Measurements from ENCODE around the gene HMX3. TPM values are rescaled to one million over a fixed set of nuclear protein-coding genes. Genes with fewer than 3 reads are reported as not detected.
"Not testable (repeated sequence)": the region's sequence is repeated elsewhere in the genome, so short reads cannot be mapped to it uniquely, and the experiment has no call there.

The HMX3 gene
- total RNA-seq, 2 donors from 2014 or later, result 0.36 to 1.2 TPM

DNA sequence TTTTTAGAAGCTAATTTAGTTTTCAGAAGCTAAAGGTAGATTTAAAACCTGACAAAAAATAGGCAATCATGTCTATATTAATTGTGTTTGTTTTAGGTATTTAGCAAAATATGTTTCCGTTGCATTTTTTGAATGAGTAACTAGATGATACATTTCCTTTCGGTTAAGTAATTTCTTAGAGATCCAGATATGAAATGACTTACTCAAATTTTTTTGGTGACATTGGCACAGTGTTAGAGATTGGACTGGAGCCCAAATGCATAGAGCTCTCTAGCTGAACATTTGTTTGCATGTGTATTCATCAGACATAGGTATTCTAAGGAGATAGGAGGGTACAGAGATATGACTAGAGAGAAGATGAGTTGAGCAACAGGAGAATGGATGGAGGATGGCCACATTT, 20.3 kb downstream of the HMX3 start:
- DNase-seq (no peak), ATAC-seq (no peak)
- intact Hi-C loops (cut with DNase I, micrococcal nuclease), result no loop called here

DNA sequence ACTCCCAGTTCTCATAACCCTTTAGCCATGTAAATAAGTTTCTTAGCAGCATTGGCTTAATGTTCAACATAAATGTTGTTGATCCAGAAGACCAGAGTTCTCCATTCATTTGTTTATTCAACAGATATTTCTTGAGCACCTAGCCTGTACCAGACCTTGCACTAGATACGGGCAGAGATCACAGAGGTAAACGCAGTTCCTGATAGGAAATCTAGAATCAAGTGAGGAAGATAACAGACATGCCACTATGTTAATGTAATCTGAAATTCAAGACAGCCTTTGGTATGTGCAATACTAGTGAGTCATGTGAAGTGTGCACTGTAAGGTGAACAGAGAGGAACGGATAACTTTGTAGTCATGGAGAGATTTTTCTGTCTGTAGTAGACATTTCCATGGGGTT, 21.4 kb downstream of the HMX3 start:
- intact Hi-C loops (cut with DNase I, micrococcal nuclease), result no loop called here
- DNase-seq (no peak), ATAC-seq (no peak)

DNA sequence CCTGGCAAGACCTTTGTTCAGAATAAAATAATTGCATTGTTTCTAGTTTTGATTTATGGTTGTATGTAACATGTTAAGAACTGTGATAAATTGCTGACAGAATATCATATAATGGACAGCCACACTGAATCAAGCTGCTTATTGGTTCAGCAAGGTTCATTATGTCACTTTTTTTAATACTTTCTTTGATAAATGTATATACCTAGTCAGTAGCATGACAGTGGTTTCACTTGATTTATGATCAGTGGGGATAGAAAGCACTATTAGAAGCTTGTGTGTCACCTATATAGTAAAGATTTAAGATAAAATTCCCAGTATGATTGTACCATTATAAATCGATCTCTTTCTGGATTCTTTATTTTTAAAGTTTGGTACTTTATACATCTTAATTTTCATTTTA, 22.9 kb downstream of the HMX3 start:
- DNase-seq, result no peak
- ATAC-seq, result no peak
- intact Hi-C loops (cut with DNase I, micrococcal nuclease), result no loop called here

DNA sequence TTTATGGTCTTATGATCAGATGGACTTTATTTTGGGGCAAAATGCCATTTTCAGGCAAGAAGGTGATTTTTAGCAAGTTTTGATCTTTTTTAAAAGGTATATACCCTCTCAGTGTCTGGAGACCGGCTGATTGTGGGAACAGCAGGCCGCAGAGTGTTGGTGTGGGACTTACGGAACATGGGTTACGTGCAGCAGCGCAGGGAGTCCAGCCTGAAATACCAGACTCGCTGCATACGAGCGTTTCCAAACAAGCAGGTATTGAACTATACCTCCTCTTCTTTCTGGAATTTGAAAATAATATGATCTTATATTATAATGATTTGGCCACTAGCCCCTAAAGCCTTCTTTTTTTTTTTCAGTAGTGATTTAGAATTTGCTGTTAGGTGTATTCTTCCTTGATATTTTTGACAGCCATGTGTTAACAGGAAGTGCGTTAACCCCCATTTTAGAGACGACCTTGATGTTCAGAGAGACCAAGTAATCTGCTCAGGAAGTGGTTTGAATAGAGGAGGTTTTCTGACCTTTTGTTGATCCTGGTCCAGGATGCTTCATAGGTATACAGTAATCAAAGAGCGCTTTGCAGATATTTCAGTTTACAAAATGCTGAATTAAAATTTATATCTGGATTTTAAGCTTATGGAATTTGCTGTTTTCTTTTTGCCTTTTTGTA, 24.7 kb downstream of the HMX3 start:
- DNase-seq (no peak), ATAC-seq (no peak)

DNA sequence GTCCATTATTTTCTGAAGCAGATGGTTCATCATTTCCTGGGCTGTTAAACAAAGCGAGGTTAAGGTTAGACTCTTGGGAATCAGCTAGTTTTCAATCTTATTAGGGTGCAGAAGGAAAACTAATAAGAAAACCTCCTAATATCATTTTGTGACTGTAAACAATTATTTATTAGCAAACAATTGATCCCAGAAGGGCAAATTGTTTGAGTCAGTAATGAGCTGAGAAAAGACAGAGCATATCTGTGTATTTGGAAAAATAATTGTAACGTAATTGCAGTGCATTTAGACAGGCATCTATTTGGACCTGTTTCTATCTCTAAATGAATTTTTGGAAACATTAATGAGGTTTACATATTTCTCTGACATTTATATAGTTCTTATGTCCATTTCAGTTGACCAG, 28.5 kb downstream of the HMX3 start:
- no peak for DNase-seq
- intact Hi-C loops (cut with DNase I, micrococcal nuclease), result no loop called here
- ATAC-seq, result no peak

More for the DNA sequence above, 24.7 kb downstream of the HMX3 start:
- intact Hi-C loops (cut with DNase I, micrococcal nuclease), result no loop called here

DNA sequence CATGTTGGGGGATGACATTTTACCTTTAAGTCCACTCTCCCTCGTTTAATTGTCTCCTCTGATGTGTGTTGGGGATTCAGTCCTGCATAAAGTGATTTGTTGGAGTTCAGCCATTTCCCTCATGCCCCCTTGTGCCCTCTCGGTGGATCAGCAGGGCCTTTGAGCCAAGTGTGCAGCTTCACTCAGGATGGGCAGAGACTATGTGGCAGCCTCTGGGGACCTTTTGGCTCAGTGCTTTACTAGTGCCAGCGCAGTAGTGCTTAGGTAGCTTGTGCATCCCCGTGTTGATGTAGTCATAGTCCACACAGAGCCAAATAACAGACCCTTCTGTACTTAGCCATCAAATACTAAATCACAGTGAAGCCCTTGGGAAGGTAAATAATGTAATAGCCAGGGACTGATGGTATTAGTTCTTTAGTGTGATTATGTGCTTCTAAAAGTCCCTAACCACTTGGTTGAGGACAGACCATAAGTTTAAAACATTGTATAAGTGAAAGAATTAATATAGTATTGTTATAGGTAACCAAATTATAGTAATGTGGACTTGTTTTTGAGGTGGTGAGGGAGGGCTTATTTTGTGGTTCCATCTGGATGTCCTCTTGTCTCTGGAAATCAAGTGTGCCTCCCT, 29.8 kb downstream of the HMX3 start:
- no peak for DNase-seq
- no peak for ATAC-seq
- intact Hi-C loops (cut with DNase I, micrococcal nuclease), result no loop called here

DNA sequence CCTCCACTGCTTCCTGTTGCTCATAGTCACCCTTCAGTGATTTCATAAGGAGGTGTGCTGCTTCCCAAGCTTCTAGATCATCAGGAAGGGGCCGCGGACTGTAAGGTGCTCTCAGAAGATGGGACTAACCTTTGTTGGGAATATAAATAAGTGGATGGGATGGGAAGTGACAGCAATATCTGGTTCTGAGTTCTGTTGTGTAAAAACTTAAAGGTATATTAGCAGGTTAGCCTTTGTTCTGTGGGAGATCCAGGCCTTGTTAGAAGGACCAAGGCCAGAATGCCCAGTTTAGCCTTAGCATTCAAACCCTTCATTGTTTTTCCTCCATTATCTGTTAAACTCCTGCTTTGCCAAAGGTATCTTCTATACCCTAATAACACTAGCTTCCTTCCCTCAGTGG, 30.8 kb downstream of the HMX3 start:
- intact Hi-C loops (cut with DNase I, micrococcal nuclease), result no loop called here
- ATAC-seq, result no peak
- DNase-seq, result no peak

DNA sequence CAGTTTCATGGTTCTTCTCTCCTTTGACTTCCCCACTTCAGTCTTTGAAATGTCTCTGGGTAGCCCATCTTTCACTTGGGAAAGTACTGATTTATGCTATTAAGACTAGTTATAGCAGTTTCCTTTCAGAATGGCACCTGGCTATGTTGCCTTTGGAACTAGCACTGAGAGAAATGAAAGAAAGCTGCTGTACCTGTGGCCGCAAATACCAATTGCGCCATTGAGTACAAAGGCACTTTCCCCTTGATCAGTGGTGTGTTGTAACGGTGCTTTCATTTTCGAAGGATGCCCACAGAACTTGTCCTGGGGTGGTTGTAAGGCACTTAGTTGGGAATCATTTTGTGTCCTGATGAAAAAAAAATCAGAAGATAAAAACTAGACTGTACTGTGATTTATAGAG, 35.2 kb downstream of the HMX3 start:
- ATAC-seq (no peak), DNase-seq (no peak)
- intact Hi-C loops (cut with DNase I, micrococcal nuclease), result no loop called here

DNA sequence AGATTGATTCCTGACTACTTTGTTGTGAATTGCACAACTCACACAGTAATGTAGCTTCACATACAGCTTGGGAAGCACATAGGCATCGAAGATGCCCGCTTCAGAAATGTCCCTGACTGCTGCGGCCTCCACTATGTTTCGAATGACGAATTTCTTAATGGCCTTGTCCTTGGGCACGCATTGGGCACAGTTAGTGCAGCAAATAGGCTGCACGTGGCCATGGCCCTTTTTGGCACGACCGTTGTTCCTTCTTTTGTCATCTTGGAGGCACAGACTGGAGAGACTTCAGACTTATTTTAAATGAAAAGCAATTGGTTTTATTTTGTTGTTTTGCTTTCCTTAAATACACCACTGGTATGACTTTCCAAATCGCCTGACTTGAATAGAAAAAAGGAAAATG, 35.8 kb downstream of the HMX3 start:
- DNase-seq; intact Hi-C loops (cut with DNase I, micrococcal nuclease); ATAC-seq: not testable (repeated sequence)

DNA sequence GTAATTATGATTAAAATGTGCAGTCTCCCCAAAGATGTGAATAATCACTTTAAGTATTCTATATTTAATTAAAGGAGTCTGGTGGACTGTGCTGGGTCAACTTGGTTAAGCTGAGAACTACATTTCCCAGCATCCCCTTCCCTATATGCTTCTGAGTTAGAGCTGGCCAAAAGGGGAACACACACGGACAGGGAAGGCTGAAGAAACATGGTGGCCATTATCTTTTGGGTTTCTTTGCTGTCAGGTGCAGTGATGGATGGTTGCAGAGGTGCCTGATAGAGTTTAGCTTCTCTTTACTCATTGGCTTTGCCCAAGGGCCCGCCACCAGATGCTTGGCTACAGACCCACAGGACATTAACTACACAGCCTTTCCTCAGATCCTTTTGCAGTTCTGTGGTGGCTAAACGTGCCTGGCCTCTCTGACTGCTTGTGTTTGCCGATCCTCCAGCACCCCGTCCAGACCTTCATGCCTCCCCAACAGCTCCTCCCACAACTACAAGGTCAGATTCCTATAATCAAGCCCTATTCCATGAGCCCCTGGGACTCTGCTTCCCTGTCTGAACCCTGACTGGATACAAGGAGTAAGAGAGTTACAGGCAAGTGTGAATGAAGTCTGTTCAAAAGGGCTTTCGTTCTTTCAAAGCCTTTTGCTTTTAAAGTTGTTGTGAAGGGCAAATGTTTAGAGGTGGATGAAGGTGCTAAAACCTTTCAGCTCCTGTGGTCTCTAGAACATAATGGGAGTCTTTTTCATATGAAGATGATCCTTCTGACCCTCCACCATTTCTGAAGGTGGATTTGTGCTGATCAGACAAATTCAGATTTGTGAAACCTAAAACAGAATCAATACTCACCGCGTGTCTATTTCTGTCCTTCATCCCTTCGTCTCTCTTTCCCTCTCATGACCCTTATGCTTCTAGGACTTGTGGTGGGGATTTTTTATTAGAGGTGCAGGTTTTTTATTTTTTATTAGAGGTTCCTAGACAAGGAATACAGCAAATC, 39.9 kb downstream of the HMX3 start:
- DNase-seq, result no peak
- ATAC-seq, result no peak
- intact Hi-C loops (cut with DNase I, micrococcal nuclease), result no loop called here

DNA sequence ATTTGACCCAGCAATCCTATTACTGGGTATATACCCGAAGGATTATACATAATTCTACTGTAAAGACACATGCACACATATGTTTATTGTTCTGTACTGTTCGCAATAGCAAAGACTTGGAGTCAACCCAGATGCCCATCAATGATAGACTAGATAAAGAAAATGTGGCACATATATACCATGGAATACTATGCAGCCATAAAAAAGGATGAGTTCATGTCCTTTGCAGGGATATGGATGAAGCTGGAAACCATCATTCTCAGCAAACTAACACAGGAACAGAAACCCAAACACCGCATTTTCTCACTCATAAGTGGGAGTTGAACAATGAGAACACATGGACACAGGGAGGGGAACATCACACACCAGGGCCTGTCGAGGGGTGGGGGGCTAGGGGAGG, 42.6 kb downstream of the HMX3 start:
- ATAC-seq; intact Hi-C loops (cut with DNase I, micrococcal nuclease); DNase-seq: not testable (repeated sequence)

DNA sequence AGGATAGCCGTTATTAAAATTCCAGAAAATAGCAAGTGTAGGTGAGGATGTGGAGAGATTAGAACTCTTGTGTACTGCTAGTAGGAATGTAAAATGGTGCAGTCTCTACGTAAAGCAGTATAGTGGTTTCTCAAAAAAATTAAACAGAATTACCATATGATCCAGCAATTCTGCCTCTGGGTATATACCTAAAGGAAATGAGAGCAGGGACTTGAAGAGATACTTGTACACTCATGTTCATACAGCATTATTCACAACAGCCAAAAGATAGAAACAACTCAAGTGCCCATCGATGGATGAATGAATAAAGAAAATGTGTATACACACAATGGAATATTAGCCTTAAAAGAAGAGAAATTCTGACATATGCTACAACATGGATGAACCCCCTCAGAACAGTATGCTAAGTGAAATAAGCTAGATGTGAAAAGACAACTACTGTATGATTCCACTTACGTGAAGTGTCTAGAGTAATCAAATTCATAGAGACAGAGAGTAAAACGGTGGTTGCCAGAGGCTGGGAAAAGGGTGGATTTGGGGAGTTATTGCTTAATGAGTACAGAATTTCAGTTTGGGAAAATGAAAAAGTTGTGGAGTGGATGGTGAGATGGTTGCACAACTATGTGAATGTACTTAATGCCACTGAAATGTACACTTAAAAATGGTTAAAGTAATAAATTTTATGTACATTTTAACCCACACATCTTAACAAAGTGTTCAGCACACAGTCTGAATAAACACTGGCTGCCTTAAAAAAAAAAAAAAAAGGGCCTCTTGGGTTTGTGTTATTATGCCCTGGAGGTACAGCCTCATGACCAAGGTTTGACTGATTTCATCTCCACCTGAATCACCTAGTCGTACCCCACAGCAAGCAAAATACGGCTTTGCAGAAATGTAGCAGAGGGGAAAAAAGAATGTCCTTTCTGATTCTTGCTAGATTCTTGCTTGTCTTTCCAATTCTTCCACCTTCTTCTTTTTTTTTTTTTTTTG, 44.6 kb downstream of the HMX3 start:
- intact Hi-C loops (cut with DNase I, micrococcal nuclease), result no loop called here
- no peak for ATAC-seq

DNA sequence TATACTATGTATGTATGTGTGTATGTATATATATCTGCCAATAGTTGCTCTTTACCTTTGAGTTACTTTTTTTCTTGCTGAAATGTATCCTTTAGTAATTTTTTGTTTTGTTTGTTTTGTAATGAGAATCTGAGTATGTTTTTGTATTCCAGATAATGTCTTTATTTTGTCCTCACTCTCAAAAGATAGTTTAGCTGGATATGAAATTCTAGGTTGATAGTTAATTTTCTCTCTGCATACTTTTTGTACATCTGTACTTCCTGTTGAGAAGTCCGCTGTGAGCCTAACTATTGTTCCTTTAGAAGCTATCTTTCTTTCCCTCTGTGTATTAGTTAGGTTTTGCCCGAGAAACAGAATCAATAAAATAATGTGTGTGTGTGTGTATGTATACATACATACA, 48.0 kb downstream of the HMX3 start:
- no peak for ATAC-seq
- DNase-seq, result no peak
- intact Hi-C loops (cut with DNase I, micrococcal nuclease), result no loop called here

More for the DNA sequence above, 44.6 kb downstream of the HMX3 start:
- no peak for DNase-seq

DNA sequence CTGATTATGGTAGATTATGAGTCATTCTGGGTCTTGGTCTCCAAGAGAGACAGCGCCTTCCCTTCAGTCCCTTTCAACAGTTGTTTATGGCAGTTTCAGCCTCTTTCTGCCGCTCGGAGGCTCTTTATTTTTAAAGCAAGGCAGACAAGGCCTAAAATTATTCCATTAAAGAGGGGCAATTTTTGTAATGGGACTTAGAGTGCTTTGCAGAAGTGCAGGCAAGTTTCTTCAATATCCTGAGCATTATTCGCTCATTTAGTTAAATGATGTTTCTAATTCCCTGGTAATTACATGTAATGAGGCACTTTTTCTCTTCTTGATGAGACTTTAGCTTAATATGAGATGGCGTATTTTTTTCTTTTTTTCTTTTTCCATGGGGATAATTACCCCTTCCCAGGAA, 52.0 kb downstream of the HMX3 start:
- intact Hi-C loops (cut with DNase I, micrococcal nuclease), result no loop called here
- DNase-seq, result no peak
- no peak for ATAC-seq

Other genes with a start within 250 kb of the HMX3 start
- gene FAM24A, start 225.4 kb upstream of the HMX3 start, total RNA-seq, result not detected
- 1 to 10 TPM; 6.0 to 7.1 TPM for gene C10orf88, start 181.7 kb upstream of the HMX3 start, total RNA-seq
- 1 to 10 TPM; 2.0 to 3.2 TPM for gene PSTK, start 155.6 kb upstream of the HMX3 start, total RNA-seq
- 10 to 100 TPM; 10.9 to 14.1 TPM for gene IKZF5, start 127.2 kb upstream of the HMX3 start, total RNA-seq
- gene ACADSB, start 127.0 kb upstream of the HMX3 start, total RNA-seq, result 10 to 100 TPM; 39.8 to 45.2 TPM
- under 1 TPM; 0.18 to 0.20 TPM for gene HMX2, start 12.2 kb downstream of the HMX3 start, total RNA-seq
- gene BUB3, start 18.4 kb downstream of the HMX3 start, total RNA-seq, result 10 to 100 TPM; 58.2 to 69.6 TPM